GM21619 (cell line): Measurements from ENCODE around the gene DIP2A.
"Not testable (repeated sequence)": the region's sequence is repeated elsewhere in the genome, so short reads cannot be mapped to it uniquely, and the experiment has no call there.

Source experiments
- ATAC-seq: cut with Tn5 transposase; IDR thresholded peaks from one replicate; pipeline ENCODE4 v1.9.1; 2021; ENCODE audit not compliant: unreplicated experiment

The DIP2A gene

DNA sequence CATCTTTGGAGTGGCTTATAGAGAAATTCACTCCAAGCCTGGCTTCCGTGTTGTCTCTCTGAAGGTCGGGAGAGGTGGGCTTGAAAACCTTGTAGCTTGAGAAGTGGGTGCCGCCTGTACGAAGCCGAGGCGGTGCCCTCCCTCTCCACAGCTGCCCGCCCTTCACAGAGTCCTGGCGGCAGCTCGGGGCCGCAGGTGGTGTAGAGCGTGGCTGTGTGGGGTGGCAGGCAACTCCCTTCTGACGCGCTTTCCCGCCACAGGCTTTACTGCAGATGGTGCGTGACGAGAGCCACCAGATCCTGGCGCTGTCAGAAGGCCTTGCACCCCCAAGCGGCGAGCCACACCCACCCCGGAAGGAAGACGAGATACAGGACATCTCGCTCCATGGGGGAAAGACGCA, 33.1 kb upstream of the DIP2A start:
- ATAC-seq = no peak

- ATAC-seq = no peak
Observed at GRCh38 chr21:46426313-46427046, 32.2 kb upstream of the DIP2A start.

- no peak for ATAC-seq
Observed at GRCh38 chr21:46427516-46427915, 31.2 kb upstream of the DIP2A start.

- no peak for ATAC-seq
Observed at GRCh38 chr21:46428286-46428685, 30.4 kb upstream of the DIP2A start.

DNA sequence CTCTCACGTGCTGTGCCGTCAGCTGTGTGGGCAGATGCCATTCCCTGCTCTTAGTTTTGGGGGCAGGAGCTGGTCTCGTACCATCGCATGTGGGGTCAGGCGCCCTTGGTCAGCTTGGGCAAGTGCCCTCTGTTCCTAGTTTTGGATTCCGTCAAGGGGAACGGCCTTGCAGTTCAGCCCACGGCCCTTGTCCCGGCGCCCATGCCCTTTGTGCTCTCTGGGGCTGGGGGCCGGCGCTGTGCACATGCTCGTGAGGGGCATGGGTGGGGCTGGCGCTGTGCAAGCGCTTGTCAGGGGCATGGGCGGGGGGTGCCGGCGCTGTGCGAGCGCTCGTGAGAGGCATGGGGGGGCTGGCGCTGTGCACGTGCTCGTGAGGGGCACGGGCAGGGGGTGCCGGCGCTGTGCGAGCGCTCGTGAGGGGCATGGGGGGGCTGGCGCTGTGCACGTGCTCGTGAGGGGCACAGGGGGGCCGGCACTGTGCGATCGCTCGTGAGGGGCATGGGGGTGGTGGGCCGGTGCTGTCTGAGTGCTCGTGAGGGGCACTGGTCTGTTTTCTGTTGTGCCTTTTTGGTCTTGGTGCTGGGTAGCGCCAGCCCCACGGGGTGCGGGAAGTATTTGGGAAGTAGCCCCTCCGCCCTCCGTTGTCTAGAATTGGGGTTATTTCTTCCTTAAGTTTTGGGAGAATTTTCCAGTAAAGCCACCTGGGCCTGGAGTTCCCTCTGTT, 29.5 kb upstream of the DIP2A start:
- ATAC-seq = no peak

- ATAC-seq = no peak
Observed at GRCh38 chr21:46429754-46430681, 28.7 kb upstream of the DIP2A start.

DNA sequence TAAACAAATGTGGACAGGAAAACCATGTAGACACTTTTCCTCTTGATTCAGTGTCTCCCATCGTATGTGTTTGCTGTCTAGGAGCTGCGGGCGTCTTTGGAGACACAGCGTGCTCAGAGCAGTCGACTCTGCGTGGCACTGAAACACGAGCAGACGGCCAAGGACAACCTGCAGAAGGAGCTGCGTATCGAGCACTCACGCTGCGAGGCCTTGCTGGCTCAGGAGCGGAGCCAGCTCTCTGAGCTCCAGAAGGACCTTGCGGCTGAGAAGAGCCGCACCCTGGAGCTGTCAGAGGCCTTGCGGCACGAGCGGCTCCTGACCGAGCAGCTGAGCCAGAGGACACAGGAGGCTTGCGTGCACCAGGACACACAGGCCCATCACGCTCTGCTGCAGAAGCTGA, 27.2 kb upstream of the DIP2A start:
- ATAC-seq = no peak

DNA sequence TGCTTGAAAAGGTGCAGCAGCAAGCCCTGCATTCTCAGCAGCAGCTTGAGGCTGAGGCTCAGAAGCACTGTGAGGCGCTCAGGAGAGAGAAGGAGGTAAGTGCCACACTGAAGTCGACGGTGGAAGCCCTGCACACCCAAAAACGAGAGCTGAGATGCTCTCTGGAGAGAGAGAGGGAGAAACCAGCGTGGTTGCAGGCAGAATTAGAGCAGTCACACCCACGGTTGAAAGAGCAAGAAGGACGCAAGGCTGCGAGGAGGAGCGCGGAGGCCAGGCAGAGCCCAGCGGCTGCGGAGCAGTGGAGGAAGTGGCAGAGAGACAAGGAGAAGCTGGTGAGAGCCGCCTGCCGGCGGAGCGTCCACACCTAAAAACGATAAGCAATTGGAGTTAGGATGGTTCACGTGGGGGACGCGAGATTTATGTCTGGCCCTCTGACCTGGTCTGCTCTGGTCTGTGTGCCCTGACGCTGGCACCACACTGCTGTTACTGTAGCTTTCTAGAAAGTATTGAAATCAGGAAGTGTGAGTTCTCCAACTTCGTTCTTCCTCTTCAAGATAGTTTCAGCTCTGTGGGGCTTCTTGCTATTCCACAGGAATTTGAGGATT, 26.7 kb upstream of the DIP2A start:
- no peak for ATAC-seq

GRCh38 chr21:46433116-46433515, 25.6 kb upstream of the DIP2A start:
- not testable (repeated sequence) for ATAC-seq

DNA sequence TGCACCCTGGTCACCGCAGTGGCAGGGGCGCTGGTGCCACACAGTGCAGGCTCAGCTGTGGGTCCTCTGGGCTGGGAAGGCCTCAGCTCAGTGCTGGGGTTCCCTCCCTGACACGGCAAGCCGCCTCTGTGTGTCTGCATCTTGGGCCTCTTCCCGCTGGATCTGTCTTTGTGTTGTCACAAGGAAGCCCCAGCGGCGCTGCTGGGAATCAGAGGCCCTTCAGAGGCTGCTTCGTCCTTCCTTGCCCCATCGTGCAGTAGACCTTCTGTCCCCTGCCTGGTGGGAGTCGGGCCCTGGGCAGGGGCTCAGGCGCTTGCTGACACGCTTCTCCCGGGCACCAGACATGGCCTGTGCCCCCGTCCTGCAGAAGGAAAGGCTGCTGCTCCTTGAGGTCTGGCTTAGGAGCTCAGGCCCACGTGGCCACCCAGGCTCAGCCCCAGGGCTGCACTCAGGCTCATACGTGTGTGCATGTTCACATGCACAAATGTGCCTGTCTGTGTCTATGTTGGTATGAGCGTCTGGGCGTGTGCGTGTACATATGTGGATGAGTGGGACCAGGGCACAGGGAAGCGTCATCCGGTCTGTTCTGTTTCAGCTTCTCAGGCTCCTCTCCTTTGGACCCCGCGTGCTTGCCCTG, 24.3 kb upstream of the DIP2A start:
- ATAC-seq = no peak

DNA sequence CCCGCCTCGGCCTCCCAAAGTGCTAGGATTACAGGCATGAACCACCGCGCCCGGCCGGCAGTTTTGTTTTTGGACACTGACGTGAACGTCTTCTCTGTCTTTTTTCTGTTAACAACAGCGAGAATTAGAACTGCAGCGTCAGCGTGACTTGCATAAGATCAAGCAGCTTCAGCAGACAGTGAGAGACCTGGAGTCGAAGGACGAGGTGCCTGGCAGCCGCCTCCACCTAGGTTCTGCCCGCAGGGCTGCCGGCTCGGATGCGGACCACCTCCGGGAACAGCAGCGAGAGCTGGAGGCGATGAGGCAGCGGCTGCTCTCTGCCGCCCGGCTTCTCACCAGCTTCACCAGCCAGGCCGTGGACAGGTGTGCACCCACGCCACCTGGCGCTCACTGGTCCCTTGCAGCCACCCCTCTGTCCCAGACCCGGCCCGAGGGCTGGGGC, 22.9 kb upstream of the DIP2A start:
- ATAC-seq = no peak

- no peak for ATAC-seq
Observed at GRCh38 chr21:46436621-46437020, 22.1 kb upstream of the DIP2A start.

DNA sequence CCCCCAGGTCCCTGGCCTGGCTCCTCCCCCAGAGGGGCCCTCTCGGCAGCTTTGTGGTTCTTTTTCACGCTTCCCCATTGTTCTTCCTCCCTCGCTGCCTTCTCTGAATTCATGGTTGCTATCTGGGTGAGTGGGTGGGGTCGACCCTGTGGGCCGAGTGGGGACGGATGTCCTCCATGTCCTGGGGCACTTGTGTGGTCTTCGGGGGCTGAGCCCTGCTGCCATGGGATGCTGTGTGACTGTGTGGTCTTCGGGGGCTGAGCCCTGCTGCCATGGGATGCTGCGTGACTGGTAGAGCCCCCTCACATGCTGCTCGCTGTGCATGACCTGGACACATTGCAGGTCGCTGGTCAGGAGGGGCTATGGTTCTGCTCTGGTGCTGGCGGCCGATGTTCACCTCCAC, 21.6 kb upstream of the DIP2A start:
- no peak for ATAC-seq

GRCh38 chr21:46437511-46437910, 21.2 kb upstream of the DIP2A start:
- no peak for ATAC-seq

DNA sequence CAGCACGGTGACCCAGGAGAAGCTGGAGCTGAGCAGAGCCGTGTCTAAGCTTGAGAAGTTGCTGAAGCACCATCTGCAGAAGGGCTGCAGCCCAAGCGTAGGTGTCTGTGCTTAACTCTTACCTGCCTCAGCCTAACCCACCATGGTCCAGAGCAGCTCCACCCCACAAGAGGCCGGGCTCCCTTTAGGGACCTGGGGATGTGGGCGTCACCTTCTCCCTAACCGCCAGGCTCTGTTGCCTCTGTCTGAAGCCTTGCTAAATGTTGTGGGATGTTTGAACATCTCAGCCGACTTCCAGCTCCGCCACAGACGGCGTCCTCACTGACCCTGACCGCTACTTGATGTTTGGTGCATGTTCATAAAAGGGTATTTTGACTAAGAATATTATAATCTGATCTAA, 20.4 kb upstream of the DIP2A start:
- no peak for ATAC-seq

DNA sequence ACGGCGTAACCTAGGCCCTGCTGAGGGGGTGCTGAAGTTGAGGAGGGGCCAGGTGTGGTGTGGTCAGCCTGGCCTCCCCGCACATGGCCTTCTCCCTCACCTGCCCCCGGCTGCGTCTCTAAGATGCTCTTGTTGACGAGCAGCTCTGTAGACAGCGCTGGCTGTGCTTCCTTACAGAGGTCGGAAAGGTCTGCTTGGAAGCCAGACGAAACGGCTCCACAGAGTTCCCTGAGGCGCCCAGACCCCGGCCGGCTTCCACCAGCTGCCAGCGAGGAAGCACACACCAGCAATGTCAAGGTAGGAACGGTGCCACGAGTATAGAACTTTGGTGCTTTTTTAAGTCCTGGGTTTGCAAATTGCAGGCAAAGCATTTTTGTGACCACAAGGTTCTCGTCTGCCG, 18.8 kb upstream of the DIP2A start:
- ATAC-seq = no peak

DNA sequence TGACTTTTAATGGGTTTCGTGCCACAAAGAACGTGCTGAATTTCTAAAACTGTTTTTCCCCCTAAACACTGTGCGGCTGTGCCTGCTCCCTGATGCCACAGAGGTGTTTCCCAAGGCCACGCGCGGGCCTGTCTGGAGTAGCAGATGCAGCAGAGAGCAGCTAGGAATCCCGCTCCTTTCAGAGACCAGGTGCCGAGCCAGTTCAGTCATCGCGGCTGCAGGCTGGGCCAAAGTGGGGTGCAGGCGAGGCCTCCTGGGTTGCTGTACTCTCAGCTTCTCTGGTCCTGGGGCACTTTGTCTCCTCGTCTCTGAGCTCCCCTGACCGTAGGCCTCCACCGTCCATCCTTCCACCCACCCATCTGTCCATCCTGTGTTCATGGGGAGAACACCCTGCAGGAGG, 17.4 kb upstream of the DIP2A start:
- no peak for ATAC-seq

- no peak for ATAC-seq
Observed at GRCh38 chr21:46441961-46442498, 16.7 kb upstream of the DIP2A start.

- ATAC-seq = no peak
Observed at GRCh38 chr21:46442938-46443337, 15.8 kb upstream of the DIP2A start.

DNA sequence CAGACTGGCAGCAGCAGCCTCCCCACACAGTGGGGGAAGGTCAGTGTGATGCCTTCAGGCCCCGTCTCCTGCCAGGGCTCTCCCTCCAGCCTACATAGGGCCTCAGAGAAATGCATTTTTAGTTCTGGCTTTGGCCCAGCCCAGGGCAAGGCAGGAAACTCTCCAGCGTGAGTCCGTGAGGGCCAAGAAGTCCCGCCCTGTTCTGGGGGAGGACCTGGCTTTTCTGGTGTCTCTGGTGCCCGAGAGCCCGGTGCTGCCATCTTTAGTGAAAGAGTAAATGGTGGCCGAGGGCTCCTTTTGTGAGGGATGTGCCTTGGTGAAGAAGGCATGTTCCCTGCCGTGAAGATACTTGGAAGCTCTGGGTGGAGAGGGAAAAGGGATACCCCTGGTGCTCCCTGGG, 14.8 kb upstream of the DIP2A start:
- ATAC-seq = no peak
